Measurements from ENCODE around the gene IQCB1.
"Not testable (repeated sequence)": the region's sequence is repeated elsewhere in the genome, so short reads cannot be mapped to it uniquely, and the experiment has no call there.

The IQCB1 gene

DNA sequence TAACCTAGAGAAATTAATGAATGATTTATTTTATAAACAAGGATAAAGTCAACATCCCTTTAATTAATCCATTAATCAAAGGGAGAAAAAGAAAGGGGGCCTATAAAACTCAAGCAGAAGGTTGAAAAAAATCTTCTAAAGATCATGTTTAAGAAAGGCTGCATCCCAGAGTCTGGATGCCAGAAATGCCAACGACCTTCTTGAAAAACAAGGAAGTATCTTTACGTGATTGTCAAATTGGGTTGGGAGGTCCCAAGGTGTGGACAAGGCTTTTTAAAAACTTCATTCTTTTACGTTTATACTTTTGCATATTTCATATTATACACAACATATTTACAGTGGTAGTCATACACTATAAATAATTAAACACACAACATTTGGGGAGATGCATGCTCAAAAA lies 86.9 kb downstream of the IQCB1 start:
- no peak for DNase-seq (ENCODE audit: low read depth)

DNA sequence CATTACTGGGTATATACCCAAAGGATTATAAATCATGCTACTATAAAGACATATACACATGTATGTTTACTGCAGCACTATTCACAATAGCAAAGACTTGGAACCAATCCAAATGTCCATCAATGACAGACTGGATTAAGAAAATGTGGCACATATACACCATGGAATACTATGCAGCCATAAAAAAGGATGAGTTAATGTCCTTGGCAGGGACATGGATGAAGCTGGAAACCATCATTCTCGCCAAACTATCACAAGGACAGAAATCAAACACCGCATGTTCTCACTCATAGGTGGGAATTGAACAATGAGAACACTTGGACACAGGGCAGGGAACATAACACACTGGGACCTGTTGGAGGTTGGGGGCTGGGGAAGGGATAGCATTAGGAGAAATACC lies 91.8 kb downstream of the IQCB1 start:
- not testable (repeated sequence) for DNase-seq (ENCODE audit: low read depth)

DNA sequence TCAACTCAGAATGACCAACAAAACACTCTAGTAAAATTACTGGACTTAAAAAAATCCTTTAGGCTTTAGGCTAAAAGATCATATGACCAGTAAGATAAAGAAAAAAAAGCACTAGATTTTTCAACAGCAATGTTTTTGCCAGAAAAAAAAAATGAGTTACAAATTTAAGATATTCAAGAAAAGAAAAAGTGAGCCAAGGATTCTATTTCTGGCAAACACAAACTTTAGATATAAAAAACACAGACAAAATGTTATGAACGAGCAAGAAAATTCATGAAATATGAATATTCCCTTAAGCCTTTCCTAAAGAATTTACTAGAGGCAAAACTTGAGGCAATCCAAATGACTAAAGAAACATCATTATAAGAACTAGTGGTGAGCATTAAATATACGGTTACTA lies 94.0 kb downstream of the IQCB1 start:
- DNase-seq (ENCODE audit: low read depth), result no peak

DNA sequence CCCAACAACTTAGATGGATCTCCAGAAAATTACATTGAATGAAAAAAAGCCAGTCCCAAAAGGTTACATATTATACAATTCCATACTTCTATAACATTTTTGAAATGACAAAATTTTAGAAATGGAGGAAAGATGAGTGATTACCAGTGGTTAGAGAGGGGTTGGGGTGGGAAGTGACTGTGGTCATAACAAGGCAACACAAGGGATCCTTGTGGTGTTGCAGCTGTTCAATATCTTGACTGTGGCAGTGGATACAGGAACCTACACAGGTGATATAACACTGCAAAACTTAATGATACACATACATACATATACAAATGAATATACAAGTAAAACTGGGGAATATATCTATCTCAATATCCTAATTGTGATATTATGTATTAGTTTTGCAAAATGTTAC lies 95.0 kb downstream of the IQCB1 start:
- DNase-seq (ENCODE audit: low read depth), result no peak

DNA sequence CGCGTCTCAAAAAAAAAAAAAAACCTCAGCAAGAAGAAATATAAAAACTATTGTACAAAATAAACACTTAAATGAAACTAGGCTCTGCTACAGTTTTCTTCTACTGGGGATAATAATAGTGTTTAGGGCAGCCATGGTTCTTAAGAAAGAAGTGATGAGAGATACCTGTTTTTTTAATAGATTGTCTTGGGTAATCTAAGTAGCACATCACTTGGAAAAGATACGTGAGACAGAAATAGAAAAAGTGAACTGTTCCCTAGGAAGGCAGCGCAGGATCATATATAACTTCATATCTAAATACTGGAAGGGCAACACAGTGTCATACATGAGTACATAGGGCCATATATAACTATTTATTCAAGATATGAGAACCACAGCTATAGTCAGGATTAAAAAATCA lies 97.2 kb downstream of the IQCB1 start:
- DNase-seq (ENCODE audit: low read depth), result no peak

GRCh38 chr3:121736112-121736511 lies 98.7 kb downstream of the IQCB1 start:
- DNase-seq (ENCODE audit: low read depth), result no peak

- no peak for DNase-seq (ENCODE audit: low read depth)
Measured at GRCh38 chr3:121735047-121735696, 99.7 kb downstream of the IQCB1 start.

DNA sequence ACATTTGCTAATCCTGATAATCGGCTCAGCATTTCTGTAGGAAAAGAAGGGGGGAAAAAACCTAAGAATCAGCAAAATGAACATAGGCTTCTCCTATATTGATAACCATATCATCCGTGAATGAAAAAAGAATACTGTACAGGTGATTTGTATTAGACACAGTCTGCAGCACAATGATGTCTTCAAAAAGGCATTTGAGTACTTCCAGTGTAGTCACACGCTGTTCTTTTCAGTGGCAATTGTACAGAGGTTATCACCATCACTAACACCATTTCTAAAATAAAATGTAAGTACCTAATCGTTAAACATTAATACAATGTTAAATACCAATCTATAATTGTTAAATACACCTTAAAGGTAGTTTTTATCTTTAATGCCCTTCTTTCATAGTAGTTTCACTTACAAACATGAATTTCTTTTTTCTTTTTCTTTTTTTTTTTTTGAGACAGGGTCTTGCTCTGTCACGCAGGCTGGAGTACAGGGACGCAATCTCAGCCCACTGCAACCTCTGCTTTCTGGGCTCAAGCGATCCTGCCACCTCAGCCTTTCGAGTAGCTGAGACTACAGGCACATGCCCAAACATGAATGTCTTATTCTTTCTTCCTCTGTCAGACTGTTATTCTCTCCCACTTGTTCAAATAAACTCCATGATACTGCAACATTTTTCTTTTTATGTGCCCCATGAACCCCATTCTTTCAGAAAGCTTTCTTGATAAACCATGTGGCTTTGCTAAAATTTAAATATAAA lies 103.7 kb downstream of the IQCB1 start:
- no peak for DNase-seq (ENCODE audit: low read depth)

DNA sequence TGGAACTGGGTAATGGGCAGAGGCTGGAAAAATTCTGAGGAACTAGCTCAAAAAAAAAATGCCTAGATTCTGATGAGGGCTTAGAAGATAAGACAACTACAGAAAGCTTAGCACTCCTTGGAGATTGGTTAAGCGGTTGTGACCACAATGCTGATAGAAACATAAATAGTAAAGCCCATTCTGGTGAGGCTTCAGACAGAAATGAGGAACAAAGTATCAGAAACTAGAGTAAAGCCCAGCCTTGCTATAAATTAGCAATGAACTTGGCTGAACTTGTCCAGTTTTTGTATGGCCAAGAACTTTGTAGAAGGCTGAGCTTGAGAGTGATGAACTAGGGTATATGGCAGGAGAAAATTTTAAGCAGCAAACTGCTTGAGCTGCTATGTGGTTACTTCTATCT lies 110.7 kb downstream of the IQCB1 start:
- no peak for DNase-seq (ENCODE audit: low read depth)

- DNase-seq (ENCODE audit: low read depth), result no peak
Measured at GRCh38 chr3:121723485-121723884, 111.4 kb downstream of the IQCB1 start.

DNA sequence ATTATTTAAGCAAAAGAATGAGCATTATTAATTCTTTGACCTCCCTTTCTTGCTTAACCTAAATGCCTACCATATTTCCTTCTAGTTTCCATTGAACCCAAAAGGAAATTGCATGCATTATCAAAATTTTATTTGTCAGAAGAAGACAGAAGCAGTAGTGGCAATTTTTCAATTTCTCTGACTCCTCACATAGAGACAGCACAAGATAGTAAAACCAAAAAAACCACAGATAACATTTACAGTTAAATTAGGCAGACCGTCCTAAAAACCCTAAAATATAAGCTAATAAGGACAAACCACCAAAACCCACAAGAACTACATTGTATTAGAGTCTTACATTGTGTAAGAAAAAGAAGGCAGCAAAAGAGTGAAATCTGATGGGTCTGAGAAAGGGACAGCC lies 112.4 kb downstream of the IQCB1 start:
- no peak for DNase-seq (ENCODE audit: low read depth)

DNA sequence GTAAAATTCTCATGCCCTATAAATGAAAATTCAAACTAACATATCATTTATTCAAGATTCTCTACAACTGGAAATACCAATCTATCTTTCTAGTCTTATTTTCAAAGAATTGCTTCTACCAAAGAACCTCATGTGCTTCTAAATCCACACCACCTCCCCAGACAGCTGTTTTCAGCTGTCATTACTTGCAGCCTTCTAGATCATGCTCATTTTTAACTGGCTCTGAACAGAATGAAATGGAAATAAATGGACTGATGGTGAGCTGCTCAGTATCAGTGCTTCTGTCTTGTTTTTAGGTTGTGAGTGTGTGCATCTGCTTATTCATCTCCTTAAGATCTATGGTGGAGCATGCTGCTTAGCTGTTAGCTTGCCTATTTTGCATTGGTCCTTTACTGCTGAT lies 114.7 kb downstream of the IQCB1 start:
- no peak for DNase-seq (ENCODE audit: low read depth)

Data from activated T-helper 9 cell treated with anti-CD3 and anti-CD28 coated beads, Interleukin-2, amount 50 U/mL, for 16 hours (primary cell).